PC-3 (cell line): ENCODE results near the gene LSM2. TPM values are rescaled to one million over a fixed set of nuclear protein-coding genes. Genes with fewer than 3 reads are reported as not detected.

Experiments
- ATAC-seq: fragments of 200-7000 bp; cut with Tn5 transposase; 2 replicates; pipeline ENCODE4 v1.9.1; 2020; ENCODE audit warnings: mild to moderate bottlenecking, moderate library complexity
- BruUV-seq: library from RNA; stranded (reverse); fragments of 400-500 nt; replicated peaks from 2 replicates; lab custom pipeline; 2021; lab: Mats Ljungman, UMichigan
- CTCF ChIA-PET: fragments of 300-600 bp; sonication (Branson Sonifier 250); formaldehyde crosslinking; loops from one replicate; lab custom pipeline; 2022; ENCODE audit warnings: antibody characterized with exemption; lab: Charles Lee
- POLR2A ChIA-PET: fragments of 300-600 bp; sonication (Branson Sonifier 250); formaldehyde crosslinking; loops from one replicate; lab custom pipeline; 2022; ENCODE audit warnings: antibody characterized with exemption; ENCODE audit not compliant: unreplicated experiment; lab: Charles Lee
- DNase-seq: peaks from one replicate; pipeline ENCODE4 v3.0.0-alpha.2; 2015
- H2AFZ ChIP-seq: fragments of 300-600 bp; sonication (generic); 2 replicates; pipeline ENCODE4 v1.6.0; 2016; ENCODE audit warnings: antibody characterized with exemption, low read length
- H3F3A ChIP-seq: fragments of 300-600 bp; sonication (generic); one replicate; pipeline ENCODE4 v1.6.0; 2017; ENCODE audit warnings: antibody characterized with exemption, low read length, control low read depth, mild to moderate bottlenecking; ENCODE audit not compliant: unreplicated experiment
- H3K27ac ChIP-seq: fragments of 300-600 bp; sonication (generic); 2 replicates; pipeline ENCODE4 v1.5.1; 2016; ENCODE audit warnings: mild to moderate bottlenecking, low read length
- H3K27me3 ChIP-seq: fragments of 300-600 bp; sonication (generic); 2 replicates; pipeline ENCODE4 v1.6.1; 2016; ENCODE audit warnings: low read length, mixed read lengths
- H3K36me3 ChIP-seq: fragments of 300-600 bp; sonication (generic); 2 replicates; pipeline ENCODE4 v1.6.1; 2016; ENCODE audit warnings: low read depth, mixed run types, low read length, mixed read lengths
- H3K4me1 ChIP-seq: fragments of 300-600 bp; sonication (generic); 2 replicates; pipeline ENCODE4 v1.5.1; 2016; ENCODE audit warnings: low read length; ENCODE audit not compliant: insufficient read depth
- H3K4me2 ChIP-seq: fragments of 300-600 bp; sonication (generic); 2 replicates; pipeline ENCODE4 v1.6.0; 2016; ENCODE audit warnings: low read length
- H3K4me3 ChIP-seq: fragments of 300-600 bp; sonication (generic); 2 replicates; pipeline ENCODE4 v1.5.1; 2016; ENCODE audit warnings: mild to moderate bottlenecking, low read length, mixed read lengths
- H3K79me2 ChIP-seq: fragments of 300-600 bp; sonication (generic); 2 replicates; pipeline ENCODE4 v1.6.1; 2017; ENCODE audit warnings: low read length, mixed read lengths
- H3K9ac ChIP-seq: fragments of 300-600 bp; sonication (generic); 2 replicates; pipeline ENCODE4 v1.6.0; 2016; ENCODE audit warnings: mild to moderate bottlenecking, low read length
- H3K9me2 ChIP-seq: fragments of 300-600 bp; sonication (generic); replicated peaks from 2 replicates; pipeline ENCODE4 v1.6.1; 2016; ENCODE audit warnings: mixed run types, low read length, mixed read lengths
- H3K9me3 ChIP-seq: fragments of 300-600 bp; sonication (generic); 2 replicates; pipeline ENCODE4 v1.6.1; 2016; ENCODE audit warnings: low read length, mixed read lengths
- H4K20me1 ChIP-seq: fragments of 300-600 bp; sonication (generic); 2 replicates; pipeline ENCODE4 v1.6.1; 2016; ENCODE audit warnings: low read length, mixed read lengths
- EZH2 ChIP-seq: fragments of 300-600 bp; sonication (generic); IDR thresholded peaks from one replicate; pipeline ENCODE4 v1.6.1; 2017; ENCODE audit warnings: antibody characterized with exemption, mild to moderate bottlenecking, low read length; ENCODE audit not compliant: unreplicated experiment
- EZH2phosphoT487 ChIP-seq: fragments of 300-600 bp; sonication (generic); IDR thresholded peaks from 2 replicates; pipeline ENCODE4 v1.6.1; 2018; ENCODE audit warnings: mild to moderate bottlenecking, antibody characterized with exemption, low read length, borderline replicate concordance
- intact Hi-C: fragments of 100-400 bp; cut with micrococcal nuclease; formaldehyde crosslinking; loops from 2 replicates; pipeline ENCODE4 v1.9.0; 2023
- total RNA-seq: library from RNA; depleted of rRNA; stranded (reverse); fragments of >200 nt; gene quantifications from 2 replicates; pipeline ENCODE4 v1.2.3, GENCODE V29; 2014; rRNA removed
- TF ChIP-seq, protein P1 (sequence below): fragments of 300-600 bp; sonication (generic); conservative IDR thresholded peaks from 2 replicates; pipeline ENCODE4 v1.5.1; 2017; ENCODE audit warnings: antibody characterized with exemption, low read depth, mild to moderate bottlenecking, low read length

The LSM2 gene
- total RNA-seq, 1 experiment from 2014 or later: 143 TPM

DNA sequence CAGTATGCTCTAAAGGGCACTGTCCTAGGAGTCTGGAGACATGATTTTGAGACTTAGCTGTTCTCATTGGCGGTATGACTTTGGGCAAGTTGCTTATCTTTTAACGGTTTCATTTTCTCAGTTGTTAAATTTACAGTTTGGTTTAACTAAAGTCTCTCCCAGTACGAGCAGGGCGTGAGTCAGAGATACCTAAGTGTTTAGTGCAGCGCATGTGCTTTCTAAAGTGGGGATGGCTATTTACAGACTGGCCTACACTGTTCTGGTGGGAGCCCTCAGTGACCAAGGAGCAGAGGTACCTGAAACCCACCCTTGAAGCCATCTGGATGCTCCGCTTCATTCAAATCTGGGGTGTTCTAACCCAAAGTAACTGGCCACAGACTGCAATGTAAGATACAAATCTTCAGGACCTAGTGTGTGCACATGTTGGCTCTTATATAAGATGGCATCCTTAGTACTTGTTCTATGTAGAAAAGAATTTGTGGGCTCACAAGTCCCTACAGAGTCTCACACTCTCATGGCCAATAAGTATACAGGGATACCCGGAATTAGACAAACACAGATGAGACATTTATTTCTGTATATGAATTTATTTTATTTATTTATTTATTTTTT is 56.2 kb downstream of the LSM2 start:
- POLR2A ChIA-PET: no interaction called here

DNA sequence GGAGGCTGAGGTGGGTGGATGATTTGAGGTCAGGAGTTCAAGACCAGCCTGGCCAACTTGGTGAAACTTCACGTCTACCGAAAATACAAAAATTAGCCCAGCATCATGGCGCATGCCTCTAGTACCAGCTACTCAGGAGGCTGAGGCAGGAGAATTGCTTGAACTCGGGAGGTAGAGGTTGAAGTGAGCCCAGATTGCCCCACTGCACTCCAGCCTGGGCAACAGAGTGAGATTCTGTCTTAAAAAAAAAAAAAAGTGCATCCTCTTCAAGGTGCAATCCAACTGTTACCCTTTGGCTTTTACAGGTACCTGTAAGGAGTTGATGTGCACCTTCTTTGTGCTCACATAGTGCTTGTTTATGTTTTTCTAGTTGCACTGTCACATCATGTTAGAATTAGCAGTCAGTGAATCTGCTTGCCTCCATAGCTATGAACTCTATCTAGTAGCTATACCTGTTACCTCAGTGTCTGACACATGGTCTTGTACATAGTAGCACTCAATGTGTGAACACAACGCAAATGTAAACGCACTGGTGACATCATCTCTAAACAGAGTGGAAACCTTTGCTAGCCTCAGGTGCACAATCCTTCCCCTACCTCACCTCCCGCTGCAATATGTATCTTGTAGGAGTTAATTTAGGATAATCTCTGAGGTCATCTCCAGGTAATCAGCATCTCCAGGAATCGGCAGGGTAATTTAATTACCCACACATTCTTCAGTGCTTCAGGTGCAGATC is 57.3 kb downstream of the LSM2 start:
- ChIA-PET CTCF (no interaction called here), POLR2A (no interaction called here)
- Histone ChIP-seq H3K4me1 (peaks cover 24% of the 10 kb centered on the region), H3K79me2 (no peaks in the 10 kb centered on the region), H3K4me2 (no peak overlapping the region), H3K4me3 (no peak overlapping the region), H3K9ac (no peak overlapping the region), H2AFZ (no peak overlapping the region), H3K27me3 (no peaks in the 10 kb centered on the region), H3K9me2 (no peaks in the 10 kb centered on the region), H3K27ac (no peak overlapping the region), H3K9me3 (no peaks in the 10 kb centered on the region), H3F3A (peaks cover 6% of the 10 kb centered on the region), H3K36me3 (peaks cover 5% of the 10 kb centered on the region; the same call in 1 of the 2 replicates), H4K20me1 (no peaks in the 10 kb centered on the region)
- DNase-seq (no peak), ATAC-seq (no peak)
- no TSS peak for BruUV-seq
- TF ChIP-seq, protein P1, sequence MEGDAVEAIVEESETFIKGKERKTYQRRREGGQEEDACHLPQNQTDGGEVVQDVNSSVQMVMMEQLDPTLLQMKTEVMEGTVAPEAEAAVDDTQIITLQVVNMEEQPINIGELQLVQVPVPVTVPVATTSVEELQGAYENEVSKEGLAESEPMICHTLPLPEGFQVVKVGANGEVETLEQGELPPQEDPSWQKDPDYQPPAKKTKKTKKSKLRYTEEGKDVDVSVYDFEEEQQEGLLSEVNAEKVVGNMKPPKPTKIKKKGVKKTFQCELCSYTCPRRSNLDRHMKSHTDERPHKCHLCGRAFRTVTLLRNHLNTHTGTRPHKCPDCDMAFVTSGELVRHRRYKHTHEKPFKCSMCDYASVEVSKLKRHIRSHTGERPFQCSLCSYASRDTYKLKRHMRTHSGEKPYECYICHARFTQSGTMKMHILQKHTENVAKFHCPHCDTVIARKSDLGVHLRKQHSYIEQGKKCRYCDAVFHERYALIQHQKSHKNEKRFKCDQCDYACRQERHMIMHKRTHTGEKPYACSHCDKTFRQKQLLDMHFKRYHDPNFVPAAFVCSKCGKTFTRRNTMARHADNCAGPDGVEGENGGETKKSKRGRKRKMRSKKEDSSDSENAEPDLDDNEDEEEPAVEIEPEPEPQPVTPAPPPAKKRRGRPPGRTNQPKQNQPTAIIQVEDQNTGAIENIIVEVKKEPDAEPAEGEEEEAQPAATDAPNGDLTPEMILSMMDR: no peak
- no peak for TF ChIP-seq EZH2phosphoT487
- TF ChIP-seq EZH2: no peak
- intact Hi-C loops: no loop called here

More for the DNA sequence above, 56.2 kb downstream of the LSM2 start:
- Histone ChIP-seq H3K27ac (no peak overlapping the region), H3K36me3 (peaks cover 5% of the 10 kb centered on the region; the same call in 1 of the 2 replicates), H4K20me1 (no peaks in the 10 kb centered on the region), H3F3A (peaks cover 6% of the 10 kb centered on the region), H3K4me2 (no peak overlapping the region), H3K27me3 (no peaks in the 10 kb centered on the region), H3K9ac (no peak overlapping the region), H2AFZ (no peak overlapping the region), H3K4me3 (no peak overlapping the region), H3K4me1 (peaks cover 24% of the 10 kb centered on the region), H3K79me2 (no peaks in the 10 kb centered on the region), H3K9me2 (no peaks in the 10 kb centered on the region), H3K9me3 (no peaks in the 10 kb centered on the region)
- no peak for TF ChIP-seq EZH2
- intact Hi-C loops: no loop called here
- CTCF ChIA-PET: no interaction called here
- BruUV-seq: no TSS peak
- ATAC-seq (no peak), DNase-seq (no peak)

Other genes starting within 250 kb of the LSM2 start
- not detected in 2 replicates for gene LTA, start 234.7 kb downstream of the LSM2 start, total RNA-seq
- not detected in 2 replicates for gene TNF, start 231.4 kb downstream of the LSM2 start, total RNA-seq
- gene LTB, start 224.5 kb downstream of the LSM2 start, total RNA-seq: 1.5 TPM in 1 of 2 replicates, not detected in the other
- gene LST1, start 220.7 kb downstream of the LSM2 start, total RNA-seq: not detected in 2 replicates
- 0.26 TPM in 1 of 2 replicates, not detected in the other for gene NCR3, start 214.0 kb downstream of the LSM2 start, total RNA-seq
- gene AIF1, start 191.7 kb downstream of the LSM2 start, total RNA-seq: not detected in 2 replicates
- gene PRRC2A, start 186.3 kb downstream of the LSM2 start, total RNA-seq: 123 and 169 TPM in 2 replicates
- 320 and 365 TPM in 2 replicates for gene BAG6, start 154.3 kb downstream of the LSM2 start, total RNA-seq
- gene APOM, start 151.1 kb downstream of the LSM2 start, total RNA-seq: 1.6 and 2.2 TPM in 2 replicates
- 26.3 and 33.2 TPM in 2 replicates for gene C6orf47, start 146.2 kb downstream of the LSM2 start, total RNA-seq
- 11.8 and 14.9 TPM in 2 replicates for gene GPANK1, start 142.0 kb downstream of the LSM2 start, total RNA-seq
- 227 and 267 TPM in 2 replicates for gene CSNK2B, start 140.9 kb downstream of the LSM2 start, total RNA-seq
- 5.0 and 5.3 TPM in 2 replicates for gene LY6G5B, start 137.0 kb downstream of the LSM2 start, total RNA-seq
- 1.6 and 1.8 TPM in 2 replicates for gene LY6G5C, start 125.9 kb downstream of the LSM2 start, total RNA-seq
- 52.0 and 54.0 TPM in 2 replicates for gene ABHD16A, start 103.6 kb downstream of the LSM2 start, total RNA-seq
- gene LY6G6F, start 100.1 kb downstream of the LSM2 start, total RNA-seq: not detected in 2 replicates
- not detected in 2 replicates for gene LY6G6D, start 91.6 kb downstream of the LSM2 start, total RNA-seq
- 0.22 TPM in 1 of 2 replicates, not detected in the other for gene LY6G6C, start 85.2 kb downstream of the LSM2 start, total RNA-seq
- gene MPIG6B, start 83.6 kb downstream of the LSM2 start, total RNA-seq: not detected in 2 replicates
- gene DDAH2, start 77.7 kb downstream of the LSM2 start, total RNA-seq: 65.5 and 71.6 TPM in 2 replicates
- 708 and 743 TPM in 2 replicates for gene CLIC1, start 70.4 kb downstream of the LSM2 start, total RNA-seq
- 22.7 and 23.0 TPM in 2 replicates for gene MSH5, start 67.0 kb downstream of the LSM2 start, total RNA-seq
- 4.2 and 6.0 TPM in 2 replicates for gene SAPCD1, start 44.3 kb downstream of the LSM2 start, total RNA-seq
- 0.98 and 1.9 TPM in 2 replicates for gene VWA7, start 29.6 kb downstream of the LSM2 start, total RNA-seq
- gene VARS1, start 11.2 kb downstream of the LSM2 start, total RNA-seq: 89.8 and 130 TPM in 2 replicates
- gene HSPA1L, start 8.3 kb upstream of the LSM2 start, total RNA-seq: 0.26 and 0.69 TPM in 2 replicates
- gene HSPA1A, start 8.6 kb upstream of the LSM2 start, total RNA-seq: 269 and 324 TPM in 2 replicates
- 265 and 331 TPM in 2 replicates for gene HSPA1B, start 20.8 kb upstream of the LSM2 start, total RNA-seq
- 31.7 and 33.1 TPM in 2 replicates for gene NEU1, start 55.9 kb upstream of the LSM2 start, total RNA-seq
- 3.5 and 4.9 TPM in 2 replicates for gene SLC44A4, start 72.0 kb upstream of the LSM2 start, total RNA-seq
- 74.5 and 80.8 TPM in 2 replicates for gene EHMT2, start 90.7 kb upstream of the LSM2 start, total RNA-seq
- 5.4 and 8.6 TPM in 2 replicates for gene ZBTB12, start 95.1 kb upstream of the LSM2 start, total RNA-seq
- gene C2, start 120.8 kb upstream of the LSM2 start, total RNA-seq: 1.1 TPM in 1 of 2 replicates, not detected in the other
- 0.86 TPM in 1 of 2 replicates, not detected in the other for gene CFB, start 139.1 kb upstream of the LSM2 start, total RNA-seq
- gene NELFE, start 152.0 kb upstream of the LSM2 start, total RNA-seq: 132 and 142 TPM in 2 replicates
- gene SKIC2, start 152.2 kb upstream of the LSM2 start, total RNA-seq: 81.9 and 95.0 TPM in 2 replicates
- 27.1 and 32.4 TPM in 2 replicates for gene DXO, start 165.2 kb upstream of the LSM2 start, total RNA-seq
- 2.2 and 3.6 TPM in 2 replicates for gene C4A, start 175.1 kb upstream of the LSM2 start, total RNA-seq
- 0.52 and 2.6 TPM in 2 replicates for gene C4B, start 207.8 kb upstream of the LSM2 start, total RNA-seq
- gene CYP21A2, start 231.4 kb upstream of the LSM2 start, total RNA-seq: not detected in 2 replicates